IMR-90 (cell line): ENCODE measurements around the gene ARHGEF40. TPM values are rescaled to one million over a fixed set of nuclear protein-coding genes. Genes with fewer than 3 reads are reported as not detected.

Source experiments
- ATAC-seq: fragments of 200-7000 bp; cut with Tn5 transposase; 2 replicates; pipeline ENCODE4 v1.9.1; 2020; ENCODE audit warnings: low read depth, mild to moderate bottlenecking, moderate library complexity
- BruUV-seq: library from RNA; stranded (reverse); fragments of 400-500 nt; replicated peaks from 2 replicates; lab custom pipeline; 2021; lab: Mats Ljungman, UMichigan
- CTCF ChIA-PET: fragments of 300-600 bp; formaldehyde crosslinking; extraction: SDS; loops from one replicate; lab custom pipeline; 2021; ENCODE audit warnings: antibody characterized with exemption; lab: Yijun Ruan, JAX
- POLR2A ChIA-PET: fragments of 300-600 bp; sonication (Branson Sonifier 250); formaldehyde crosslinking; loops from one replicate; lab custom pipeline; 2022; ENCODE audit warnings: antibody characterized with exemption; ENCODE audit not compliant: unreplicated experiment; lab: Charles Lee
- DNase-seq: peaks from one replicate; pipeline ENCODE4 v3.0.0; 2013
- H2AFZ ChIP-seq: replicated peaks from 2 replicates; pipeline ENCODE3; 2013; ENCODE audit warnings: low read length, mild to moderate bottlenecking; ENCODE audit not compliant: poor library complexity
- H2AK5ac ChIP-seq: 2 replicates; pipeline ENCODE4 v1.6.1; 2013; ENCODE audit warnings: low read depth, low read length, inconsistent platforms
- H2AK9ac ChIP-seq: replicated peaks from 2 replicates; pipeline ENCODE3; 2013; ENCODE audit warnings: mild to moderate bottlenecking, low read depth, low read length, moderate library complexity; ENCODE audit not compliant: poor library complexity
- H2BK120ac ChIP-seq: 2 replicates; pipeline ENCODE4 v1.6.1; 2013; ENCODE audit warnings: low read depth, low read length, inconsistent platforms
- H2BK15ac ChIP-seq: 3 replicates; pipeline ENCODE4 v1.6.1; 2013; ENCODE audit warnings: low read depth, low read length, inconsistent platforms
- H2BK20ac ChIP-seq: 2 replicates; pipeline ENCODE4 v1.6.1; 2013; ENCODE audit warnings: low read depth, mild to moderate bottlenecking, inconsistent platforms, low read length, moderate library complexity
- H2BK5ac ChIP-seq: 2 replicates; pipeline ENCODE4 v1.6.1; 2013; ENCODE audit warnings: mild to moderate bottlenecking, low read depth, low read length, inconsistent platforms; ENCODE audit not compliant: poor library complexity, severe bottlenecking
- H3K14ac ChIP-seq: replicated peaks from 2 replicates; pipeline ENCODE4 v1.6.1; 2013; ENCODE audit warnings: low read depth, low read length, inconsistent platforms
- H3K18ac ChIP-seq: 2 replicates; pipeline ENCODE4 v1.6.1; 2013; ENCODE audit warnings: low read depth, low read length, control low read depth
- H3K23ac ChIP-seq: 2 replicates; pipeline ENCODE4 v1.6.1; 2013; ENCODE audit warnings: low read depth, low read length, inconsistent platforms
- H3K27ac ChIP-seq: 2 replicates; pipeline ENCODE4 v1.5.1; 2013; ENCODE audit warnings: mild to moderate bottlenecking, control low read depth, low read length; ENCODE audit not compliant: insufficient read depth
- H3K27me3 ChIP-seq: 2 replicates; pipeline ENCODE4 v1.6.1; 2013; ENCODE audit warnings: low read length; ENCODE audit not compliant: control insufficient read depth, insufficient read depth
- H3K36me3 ChIP-seq: 2 replicates; pipeline ENCODE4 v1.6.1; 2013; ENCODE audit warnings: low read length, mixed read lengths; ENCODE audit not compliant: control insufficient read depth, insufficient read depth
- H3K4ac ChIP-seq: 2 replicates; pipeline ENCODE4 v1.6.1; 2013; ENCODE audit warnings: low read depth, low read length, inconsistent platforms
- H3K4me1 ChIP-seq: 2 replicates; pipeline ENCODE4 v1.6.1; 2013; ENCODE audit warnings: low read length, mixed read lengths; ENCODE audit not compliant: control insufficient read depth, insufficient read depth
- H3K4me2 ChIP-seq: 2 replicates; pipeline ENCODE4 v1.6.1; 2013; ENCODE audit warnings: low read depth, mild to moderate bottlenecking, control low read depth, low read length, moderate library complexity
- H3K4me3 ChIP-seq: 2 replicates; pipeline ENCODE4 v1.5.1; 2013; ENCODE audit warnings: low read depth, mild to moderate bottlenecking, control low read depth, low read length, moderate library complexity; ENCODE audit not compliant: insufficient read depth
- H3K56ac ChIP-seq: 2 replicates; pipeline ENCODE4 v1.6.1; 2013; ENCODE audit warnings: low read length, inconsistent platforms; ENCODE audit not compliant: insufficient read depth; ENCODE audit errors: extremely low read depth
- H3K79me1 ChIP-seq, 2 experiments: 2 replicates each; pipeline ENCODE4 v1.6.1; 2013; ENCODE audit warnings: low read length in 2 of 2, inconsistent platforms in 1 of 2, low read depth in 1 of 2
- H3K9ac ChIP-seq: 2 replicates; pipeline ENCODE4 v1.6.1; 2013; ENCODE audit warnings: low read depth, low read length, control low read depth
- H3K9me1 ChIP-seq: 2 replicates; pipeline ENCODE4 v1.6.1; 2013; ENCODE audit warnings: low read length, inconsistent platforms; ENCODE audit not compliant: insufficient read depth
- H3K9me3 ChIP-seq: 2 replicates; pipeline ENCODE4 v1.6.1; 2013; ENCODE audit warnings: low read length; ENCODE audit not compliant: control insufficient read depth, insufficient read depth
- H4K20me1 ChIP-seq: 2 replicates; pipeline ENCODE4 v1.6.1; 2013; ENCODE audit warnings: low read length, inconsistent platforms; ENCODE audit not compliant: insufficient read depth
- H4K5ac ChIP-seq: 2 replicates; pipeline ENCODE4 v1.6.1; 2013; ENCODE audit warnings: mild to moderate bottlenecking, low read depth, low read length, control low read depth
- H4K8ac ChIP-seq, 2 experiments: 2 replicates each; pipeline ENCODE4 v1.6.1; 2013; ENCODE audit warnings: low read depth in 2 of 2, low read length in 2 of 2, control low read depth in 1 of 2, inconsistent platforms in 1 of 2
- H4K91ac ChIP-seq: 2 replicates; pipeline ENCODE4 v1.6.1; 2013; ENCODE audit warnings: low read depth, low read length, inconsistent platforms; ENCODE audit not compliant: insufficient read depth
- BHLHE40 ChIP-seq: fragments of 150-350 bp; IDR thresholded peaks from 2 replicates; pipeline ENCODE4 v1.6.1; 2016; ENCODE audit warnings: mild to moderate bottlenecking, low read depth, low read length
- CEBPB ChIP-seq: IDR thresholded peaks from 2 replicates; pipeline ENCODE4 v1.6.1; 2012; ENCODE audit warnings: low read depth, low read length, improper control_type of control experiment
- CHD1 ChIP-seq: IDR thresholded peaks from 2 replicates; pipeline ENCODE4 v1.6.1; 2012; ENCODE audit warnings: low read depth, low read length, improper control_type of control experiment
- CTCF ChIP-seq: conservative IDR thresholded peaks from 2 replicates; pipeline ENCODE4 v1.5.1; 2012; ENCODE audit warnings: mild to moderate bottlenecking, low read depth, low read length, improper control_type of control experiment
- ELK1 ChIP-seq: fragments of 150-350 bp; IDR thresholded peaks from 2 replicates; pipeline ENCODE4 v1.6.1; 2016; ENCODE audit warnings: low read depth, mild to moderate bottlenecking, low read length, moderate library complexity, borderline replicate concordance
- FOS ChIP-seq: fragments of 150-350 bp; IDR thresholded peaks from 2 replicates; pipeline ENCODE4 v1.6.1; 2016; ENCODE audit warnings: low read depth, low read length
- MAFK ChIP-seq: IDR thresholded peaks from 2 replicates; pipeline ENCODE4 v1.6.1; 2012; ENCODE audit warnings: low read depth, low read length, improper control_type of control experiment
- MAZ ChIP-seq: IDR thresholded peaks from 2 replicates; pipeline ENCODE4 v1.6.1; 2012; ENCODE audit warnings: low read depth, mild to moderate bottlenecking, low read length, improper control_type of control experiment, moderate library complexity, borderline replicate concordance
- MXI1 ChIP-seq: IDR thresholded peaks from 2 replicates; pipeline ENCODE4 v1.6.1; 2012; ENCODE audit warnings: low read depth, mild to moderate bottlenecking, low read length, moderate library complexity, borderline replicate concordance
- NFE2L2 ChIP-seq: fragments of 150-350 bp; IDR thresholded peaks from 2 replicates; pipeline ENCODE4 v1.6.1; 2016; ENCODE audit warnings: low read depth, mild to moderate bottlenecking, low read length
- POLR2A ChIP-seq: IDR thresholded peaks from 2 replicates; pipeline ENCODE4 v1.6.1; 2012; ENCODE audit warnings: mild to moderate bottlenecking, low read depth, low read length
- RAD21 ChIP-seq: IDR thresholded peaks from 2 replicates; pipeline ENCODE4 v1.6.1; 2012; ENCODE audit warnings: low read length, improper control_type of control experiment
- RCOR1 ChIP-seq: IDR thresholded peaks from 2 replicates; pipeline ENCODE4 v1.6.1; 2012; ENCODE audit warnings: mild to moderate bottlenecking, low read length, improper control_type of control experiment; ENCODE audit not compliant: insufficient replicate concordance
- RFX5 ChIP-seq: IDR thresholded peaks from 2 replicates; pipeline ENCODE4 v1.8.0; 2012; ENCODE audit warnings: low read depth, mild to moderate bottlenecking, low read length, moderate library complexity
- SMC3 ChIP-seq: fragments of 150-350 bp; IDR thresholded peaks from 2 replicates; pipeline ENCODE4 v1.6.1; 2016; ENCODE audit warnings: low read depth, mild to moderate bottlenecking, antibody characterized with exemption, low read length, moderate library complexity
- WGBS, 2 experiments: methylation state at CpG; one replicate each; pipeline versions ENCODE4 v1.1.5 to v1.1.7; 2013; ENCODE audit warnings: missing lambda C conversion rate in 2 of 2; ENCODE audit not compliant: insufficient read length in 1 of 2; ENCODE audit errors: extremely low coverage in 2 of 2; 5-methylcytosine and 5-hydroxymethylcytosine counted together
- dilution Hi-C: fragments of 300-500 bp; cut with HindIII; formaldehyde crosslinking; loops from one replicate; pipeline ENCODE4 v1.14.3; 2018; ENCODE audit warnings: low sequenced_read_pairs; ENCODE audit not compliant: unreplicated experiment
- in situ Hi-C: fragments of 300-500 bp; cut with MboI; formaldehyde crosslinking; loops from 3 replicates; pipeline ENCODE4 v1.14.3; 2019; ENCODE audit warnings: low sequenced_read_pairs, inconsistent platforms, mixed read lengths
- intact Hi-C: fragments of 100-400 bp; cut with micrococcal nuclease; formaldehyde crosslinking; loops from 2 replicates; pipeline ENCODE4 v1.10.0; 2022
- polyA plus RNA-seq, 3 experiments: library from polyadenylated mRNA; depleted of rRNA; stranded (reverse); fragments of >200 nt; gene quantifications; 2 replicates each; pipeline ENCODE4 v1.2.3, GENCODE V29; 2012; ENCODE audit warnings: low replicate concordance in 1 of 3
- total RNA-seq: library from RNA; depleted of rRNA; stranded (reverse); fragments of >200 nt; gene quantifications from 2 replicates; pipeline ENCODE4 v1.2.3, GENCODE V29; 2012
- TF ChIP-seq, protein P1 (sequence below): fragments of 150-350 bp; IDR thresholded peaks from 2 replicates; pipeline ENCODE4 v1.6.1; 2017; ENCODE audit warnings: mild to moderate bottlenecking, antibody characterized with exemption, low read length, low read depth

The ARHGEF40 gene
- total and polyA plus RNA-seq, 2 of the 4 experiments (the other 2 are of a cell fraction): 18.1 to 58.4 TPM

- Histone ChIP-seq H4K8ac (no peak overlapping the region), H3K9me3 (no peaks in the 10 kb centered on the region), H2BK5ac (no peak overlapping the region), H3K27ac (no peak overlapping the region), H3K4me2 (no peak overlapping the region), H3K4me3 (no peak overlapping the region), H3K56ac (no peak overlapping the region), H3K14ac (no peak overlapping the region), H4K5ac (no peak overlapping the region), H2AK9ac (no peak overlapping the region), H2BK20ac (no peak overlapping the region), H3K79me1 (no peaks in the 10 kb centered on the region), H3K18ac (no peak overlapping the region), H3K9me1 (no peaks in the 10 kb centered on the region), H3K9ac (no peak overlapping the region), H2BK120ac (no peak overlapping the region), H4K20me1 (no peaks in the 10 kb centered on the region), H3K4me1 (peaks cover 2% of the 10 kb centered on the region; the same call in 1 of the 2 replicates), H4K91ac (no peak overlapping the region), H3K23ac (no peak overlapping the region), H2BK15ac (no peak overlapping the region), H3K4ac (no peak overlapping the region), H3K27me3 (peaks cover 25% of the 10 kb centered on the region), H2AK5ac (no peak overlapping the region), H3K36me3 (no peaks in the 10 kb centered on the region), H2AFZ (no peak overlapping the region)
- TF ChIP-seq POLR2A (no peak), MAZ (no peak), RFX5 (no peak), NFE2L2 (no peak), RAD21 (no peak), CEBPB (no peak), MXI1 (no peak), FOS (no peak), CHD1 (no peak), SMC3 (no peak), BHLHE40 (no peak), CTCF (no peak), ELK1 (no peak), RCOR1 (no peak), MAFK (no peak)
- TF ChIP-seq, protein P1, sequence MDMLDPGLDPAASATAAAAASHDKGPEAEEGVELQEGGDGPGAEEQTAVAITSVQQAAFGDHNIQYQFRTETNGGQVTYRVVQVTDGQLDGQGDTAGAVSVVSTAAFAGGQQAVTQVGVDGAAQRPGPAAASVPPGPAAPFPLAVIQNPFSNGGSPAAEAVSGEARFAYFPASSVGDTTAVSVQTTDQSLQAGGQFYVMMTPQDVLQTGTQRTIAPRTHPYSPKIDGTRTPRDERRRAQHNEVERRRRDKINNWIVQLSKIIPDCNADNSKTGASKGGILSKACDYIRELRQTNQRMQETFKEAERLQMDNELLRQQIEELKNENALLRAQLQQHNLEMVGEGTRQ: no peak
- no peak for ATAC-seq
- no TSS peak for BruUV-seq
- ChIA-PET POLR2A (no interaction called here), CTCF (interaction anchor here (1.2 kb wide), 1 partner anchor 29 kb away, joined by 6 read pairs; no protein-coding TSS in a partner anchor)
- in situ Hi-C loops (no loop called here), dilution Hi-C loops (no loop called here), intact Hi-C loops (no loop called here)
- WGBS, 2 experiments: no CpG with 5 or more reads among the region's 2 CpGs
- DNase-seq: no peak
Measured at GRCh38 chr14:21043387-21043973, 26.6 kb upstream of the ARHGEF40 start.
